ENCODE measurements around the gene RELN.

Gene RELN

DNA sequence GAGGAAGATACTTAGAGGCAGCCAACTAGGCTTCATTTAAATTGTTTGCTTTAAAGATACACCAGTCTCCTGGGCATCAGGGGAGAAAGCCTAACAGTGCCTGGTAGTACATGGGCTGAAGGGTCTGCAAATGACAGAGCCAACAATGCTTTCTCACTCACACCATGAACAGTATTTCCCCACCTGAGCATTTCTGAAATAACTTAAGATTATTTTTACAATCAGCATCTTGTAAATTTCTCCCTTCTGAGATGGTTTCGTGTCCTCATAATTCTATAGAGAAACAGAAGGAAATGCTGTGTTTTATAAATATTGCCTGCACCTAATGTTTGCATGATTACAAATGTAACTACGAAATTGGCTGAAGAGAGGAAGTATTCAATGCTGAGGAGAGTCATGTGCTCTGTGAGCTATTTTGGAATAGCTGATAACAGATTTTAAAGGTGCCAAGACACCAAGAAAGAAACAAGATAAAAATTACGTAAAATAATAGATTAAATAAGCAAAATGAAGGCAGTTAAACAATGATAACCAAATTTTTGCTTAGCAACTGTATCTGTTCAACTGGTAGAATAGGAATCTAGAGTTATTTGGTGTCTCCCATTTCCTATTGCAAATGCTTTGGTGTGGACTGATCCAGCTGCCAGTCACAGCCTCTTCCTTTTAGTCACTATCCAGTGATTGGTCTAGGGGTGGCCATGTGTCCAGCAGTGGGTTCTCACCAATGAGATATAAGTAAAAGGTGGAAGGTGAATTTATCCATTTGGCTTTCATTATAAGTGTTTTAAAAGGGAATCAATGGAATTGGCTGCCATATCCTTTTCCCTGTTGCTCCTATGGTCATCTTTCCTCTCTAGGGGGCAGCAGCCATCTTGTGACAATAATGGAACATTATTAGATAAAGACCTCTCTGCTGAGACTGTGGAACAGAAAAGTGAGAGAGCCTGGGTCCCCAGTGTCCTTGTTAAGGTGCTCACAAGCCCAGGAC lies 375.5 kb downstream of the RELN start:
- no peak for DNase-seq

DNA sequence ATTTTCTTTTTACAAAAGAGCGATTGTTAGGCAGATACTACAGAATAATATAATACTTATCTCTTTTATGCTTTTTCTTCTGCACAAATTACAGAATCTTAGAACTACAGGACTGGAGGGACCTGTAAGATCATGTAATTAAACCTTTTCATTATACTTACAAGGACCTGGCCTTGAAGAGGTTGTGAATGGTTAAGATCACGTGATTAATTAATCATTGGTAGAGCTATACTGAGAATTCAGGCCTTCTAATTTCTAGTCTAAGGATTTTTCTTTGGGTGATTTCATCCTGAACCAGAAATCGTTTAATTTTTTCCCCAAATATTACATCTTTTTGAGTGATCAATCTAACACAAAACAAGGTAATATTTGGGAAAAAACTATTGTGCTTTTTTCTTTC lies 379.7 kb downstream of the RELN start:
- no peak for DNase-seq

GRCh38 chr7:103605640-103606039 lies 383.8 kb downstream of the RELN start:
- DNase-seq, result no peak

DNA sequence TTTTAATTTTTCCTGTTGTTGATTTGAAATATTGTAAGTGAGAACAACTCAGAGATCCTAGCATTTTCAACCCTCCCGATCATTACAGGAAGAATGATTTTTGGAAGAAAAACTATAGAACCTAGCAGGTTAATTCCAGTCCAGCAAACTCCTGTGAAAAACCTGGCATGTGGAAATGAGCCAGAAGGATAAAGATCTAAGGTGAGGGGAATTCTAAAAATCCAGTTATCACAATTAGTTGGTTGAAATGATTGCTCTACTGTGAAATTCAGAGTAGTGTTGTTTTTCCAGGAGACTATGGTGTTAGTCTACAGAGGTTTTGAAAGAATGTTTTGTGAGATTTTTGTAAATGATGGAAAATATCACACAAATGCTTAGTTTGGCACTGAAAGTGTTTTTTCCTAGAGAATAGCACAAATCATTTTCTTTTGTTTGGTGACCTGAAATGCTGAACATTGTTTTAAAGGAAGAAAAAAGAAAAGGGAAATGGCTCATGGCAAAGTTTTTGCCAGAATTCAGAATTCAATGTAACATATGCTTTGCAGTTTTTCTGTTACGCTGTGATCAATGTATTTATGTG lies 391.0 kb downstream of the RELN start:
- no peak for DNase-seq

DNA sequence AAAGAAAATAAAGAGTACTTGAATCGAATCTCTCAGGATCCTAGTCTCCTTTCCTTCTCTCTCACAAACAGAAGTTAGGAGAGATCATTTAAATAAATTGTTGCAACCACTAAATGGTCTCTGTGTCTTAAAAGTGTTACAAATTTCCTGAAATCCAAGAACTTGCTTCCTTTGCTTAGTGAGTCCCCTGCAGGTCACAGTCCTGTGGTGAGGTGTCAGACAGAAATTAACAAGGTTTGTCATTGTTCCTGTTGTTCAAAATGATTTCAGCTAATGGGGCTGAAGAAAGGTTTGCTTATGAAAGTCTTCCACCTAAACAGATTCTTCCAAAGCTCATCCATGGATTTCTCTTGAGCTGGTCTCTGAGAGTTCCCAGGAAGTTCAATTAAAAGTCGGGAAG lies 391.9 kb downstream of the RELN start:
- no peak for DNase-seq

GRCh38 chr7:103594186-103594585 lies 395.3 kb downstream of the RELN start:
- DNase-seq, result no peak

DNA sequence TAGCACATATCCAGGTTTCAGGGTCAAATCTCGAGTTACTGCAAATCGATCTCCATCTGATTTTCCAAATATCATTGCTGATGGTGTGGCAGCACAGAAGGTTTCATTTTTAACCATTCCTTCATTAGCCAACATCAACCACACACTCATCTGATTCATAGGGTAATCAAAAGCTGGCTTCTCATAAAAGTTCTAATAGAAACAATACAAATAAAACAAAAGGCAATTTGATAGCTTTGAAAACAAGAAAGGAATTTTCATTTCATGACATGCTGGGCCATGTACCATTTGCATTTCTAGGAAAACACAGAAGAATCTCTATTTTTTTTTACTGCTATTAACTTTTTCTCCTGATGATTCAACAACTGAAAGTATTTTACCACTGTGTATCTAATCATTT lies 395.8 kb downstream of the RELN start:
- DNase-seq, result no peak

GRCh38 chr7:103592844-103593243 lies 396.6 kb downstream of the RELN start:
- no peak for DNase-seq

- no peak for DNase-seq
These were observed 397.3 kb downstream of the RELN start for GRCh38 chr7:103592187-103592586.

DNA sequence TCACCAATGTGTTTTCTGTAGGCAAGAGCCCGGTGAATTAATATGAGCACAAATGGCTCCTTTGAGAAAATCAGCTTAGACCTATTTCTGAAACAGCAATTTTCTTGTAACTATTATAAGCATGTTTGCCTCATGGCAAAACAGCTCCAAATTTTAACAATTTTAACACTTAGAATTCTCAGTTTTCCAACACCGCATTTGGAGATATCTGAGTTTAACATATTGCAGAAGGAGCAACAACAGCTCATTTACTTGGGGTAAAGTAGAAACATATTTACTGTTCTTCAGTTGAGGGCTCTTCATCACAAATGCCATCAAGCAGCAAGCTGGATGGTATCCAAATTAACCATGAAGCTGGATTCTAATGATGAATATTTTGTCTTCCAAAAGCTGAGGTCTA lies 409.4 kb downstream of the RELN start:
- DNase-seq, result no peak

GRCh38 chr7:103577059-103577458 lies 412.4 kb downstream of the RELN start:
- DNase-seq, result no peak

DNA sequence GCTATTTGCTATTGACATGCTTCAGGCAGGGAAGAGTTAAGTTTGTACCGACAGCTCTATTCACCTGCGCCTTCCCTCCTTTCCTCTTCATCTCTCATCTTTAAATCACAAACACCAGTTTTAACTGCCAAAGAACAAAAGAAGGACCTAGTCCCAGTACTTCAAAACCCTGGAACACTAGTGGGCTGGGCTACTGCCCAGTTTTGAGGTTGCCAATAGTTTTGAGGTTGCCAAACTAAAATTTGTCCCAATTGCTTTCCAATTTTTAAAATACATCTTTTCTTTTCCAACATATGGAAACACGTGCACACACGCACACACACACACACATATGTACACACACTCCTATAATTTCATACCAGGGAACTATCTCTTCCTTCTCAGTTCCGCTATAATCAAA lies 412.8 kb downstream of the RELN start:
- DNase-seq, result no peak

- DNase-seq, result no peak
These were observed 414.9 kb downstream of the RELN start for GRCh38 chr7:103574576-103574975.

DNA sequence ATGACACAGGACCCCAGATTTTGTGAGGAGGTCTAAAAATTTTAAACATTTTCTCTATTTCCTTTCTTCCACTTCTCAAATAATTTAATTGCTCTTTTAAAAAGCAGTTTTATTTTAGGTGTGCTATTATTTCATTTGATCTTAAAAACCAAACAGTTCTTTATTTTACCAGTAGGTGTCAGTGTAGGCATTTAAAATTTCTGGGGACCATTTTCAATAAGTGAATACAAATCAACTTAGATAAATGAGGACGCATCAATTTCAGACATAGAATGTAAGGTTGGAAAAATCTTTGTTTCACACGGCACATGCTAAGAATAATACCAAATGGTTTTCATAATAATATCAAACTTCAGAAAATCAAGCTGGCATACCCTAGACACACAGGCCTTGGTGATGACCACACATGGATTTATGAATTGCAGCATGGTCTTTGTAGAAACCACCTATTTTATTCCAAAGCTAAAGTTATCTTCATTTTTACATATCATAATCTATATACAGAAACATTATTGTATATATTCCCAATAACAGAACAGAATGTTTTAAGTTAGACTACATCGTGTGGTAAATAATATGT lies 415.9 kb downstream of the RELN start:
- DNase-seq, result peak in 1 of 2 donors; percentile 36

- DNase-seq, result no peak
These were observed 417.9 kb downstream of the RELN start for GRCh38 chr7:103571586-103571985.

DNA sequence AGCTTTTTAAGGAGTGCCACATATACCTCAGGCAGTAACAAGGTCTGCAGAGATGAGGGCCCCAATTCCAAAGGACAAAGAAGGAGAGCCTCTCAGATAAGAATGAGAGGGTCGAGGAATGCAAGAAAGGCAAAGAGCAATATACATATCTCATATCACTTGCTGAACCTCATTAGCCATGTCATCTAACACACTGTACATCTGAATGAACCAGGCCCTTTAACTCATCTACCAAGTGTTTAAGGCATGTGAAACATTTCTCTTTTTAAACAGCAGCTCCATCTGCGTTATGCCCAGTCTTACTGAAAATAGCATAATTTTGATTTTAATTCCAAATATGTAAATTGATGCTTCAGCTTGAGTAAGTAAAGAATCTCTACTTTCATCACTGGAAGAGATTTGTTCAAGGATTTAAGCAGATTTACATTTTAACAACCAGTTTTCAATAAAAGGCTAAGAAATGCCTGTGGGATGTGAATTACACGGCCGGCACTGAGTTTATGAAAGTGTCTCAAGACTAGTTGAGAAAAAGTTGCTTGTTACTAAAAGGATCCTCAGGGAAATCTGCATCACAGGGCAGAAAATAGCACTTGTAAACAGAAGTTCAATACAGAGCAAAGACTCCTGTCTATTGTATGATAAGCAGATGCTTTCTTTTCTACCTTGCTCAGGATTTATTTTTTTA lies 419.7 kb downstream of the RELN start:
- no peak for DNase-seq

DNA sequence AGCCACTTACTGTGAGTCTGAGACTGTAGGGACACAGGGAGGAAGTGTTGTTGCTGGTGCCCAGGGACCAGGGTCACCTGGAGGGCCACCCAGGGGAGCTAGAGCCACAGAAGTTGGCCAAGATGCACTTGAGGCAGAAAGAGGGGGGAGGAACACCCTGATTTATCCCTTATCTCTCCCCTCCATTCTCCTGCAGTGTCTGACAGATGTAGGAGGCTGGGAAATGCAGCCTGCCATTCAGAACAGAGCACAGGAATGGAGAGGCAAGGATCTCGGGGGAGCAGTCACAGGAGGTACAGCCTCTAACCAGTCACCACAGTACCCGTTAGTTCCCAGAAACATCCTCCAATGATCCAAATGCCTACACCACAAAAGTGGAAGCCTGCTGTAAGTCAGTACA lies 425.0 kb downstream of the RELN start:
- no peak for DNase-seq

DNA sequence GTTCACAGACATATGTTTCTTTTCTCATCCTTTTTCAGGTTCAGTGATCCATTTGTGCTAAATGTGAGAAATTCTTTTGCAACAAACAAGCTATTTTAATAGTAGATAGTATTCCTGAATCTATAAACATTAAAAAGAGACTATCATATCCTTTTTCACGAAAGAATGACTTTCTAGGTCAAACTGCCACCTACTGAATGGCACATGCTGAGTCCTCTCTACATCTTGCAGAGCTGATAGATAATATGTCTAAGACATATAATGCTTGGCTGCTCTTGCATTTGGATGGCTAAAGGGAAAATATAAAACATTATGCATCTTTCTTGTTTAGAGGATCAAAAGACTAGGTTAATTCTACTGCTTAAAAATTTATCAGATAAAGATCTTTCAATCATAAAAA lies 429.3 kb downstream of the RELN start:
- DNase-seq, result no peak

DNA sequence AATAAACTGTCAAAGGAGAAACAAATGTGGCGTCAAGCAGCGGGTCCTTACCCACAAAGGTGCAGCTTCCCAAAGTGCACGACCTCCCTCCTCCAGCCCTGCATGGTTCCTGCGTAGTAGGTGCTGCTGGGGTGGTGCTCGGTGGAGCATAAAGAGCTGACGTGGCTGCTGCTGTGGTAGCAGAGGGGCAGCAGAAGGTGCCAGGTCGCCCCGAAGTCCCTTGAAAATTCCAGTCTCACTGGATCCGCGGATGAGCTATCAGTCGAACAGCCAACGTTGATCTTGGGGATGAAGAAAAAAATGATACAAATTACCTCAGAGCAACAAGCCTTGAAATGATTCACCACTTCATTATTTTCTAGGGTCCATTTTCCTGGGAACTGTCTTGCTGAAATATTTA lies 438.4 kb downstream of the RELN start:
- DNase-seq, result no peak

DNA sequence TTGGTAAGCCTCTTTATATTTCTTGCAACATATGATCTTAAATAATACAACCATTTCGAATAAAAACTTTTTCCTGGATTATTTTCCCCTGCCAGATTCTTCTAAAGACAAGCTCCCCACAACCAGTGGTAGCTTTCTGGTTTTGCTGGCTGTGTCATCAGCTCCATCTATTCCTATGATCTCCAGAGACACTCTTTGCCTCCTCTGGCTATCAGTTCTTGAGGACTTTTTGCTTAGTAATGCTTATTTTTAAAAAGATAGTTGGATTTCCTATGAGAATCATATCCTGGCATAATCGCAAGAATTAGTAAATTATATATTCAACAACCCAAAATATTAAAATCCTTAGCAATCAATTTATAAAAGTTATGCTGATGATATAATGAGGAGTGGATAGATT lies 439.7 kb downstream of the RELN start:
- DNase-seq, result no peak

DNA sequence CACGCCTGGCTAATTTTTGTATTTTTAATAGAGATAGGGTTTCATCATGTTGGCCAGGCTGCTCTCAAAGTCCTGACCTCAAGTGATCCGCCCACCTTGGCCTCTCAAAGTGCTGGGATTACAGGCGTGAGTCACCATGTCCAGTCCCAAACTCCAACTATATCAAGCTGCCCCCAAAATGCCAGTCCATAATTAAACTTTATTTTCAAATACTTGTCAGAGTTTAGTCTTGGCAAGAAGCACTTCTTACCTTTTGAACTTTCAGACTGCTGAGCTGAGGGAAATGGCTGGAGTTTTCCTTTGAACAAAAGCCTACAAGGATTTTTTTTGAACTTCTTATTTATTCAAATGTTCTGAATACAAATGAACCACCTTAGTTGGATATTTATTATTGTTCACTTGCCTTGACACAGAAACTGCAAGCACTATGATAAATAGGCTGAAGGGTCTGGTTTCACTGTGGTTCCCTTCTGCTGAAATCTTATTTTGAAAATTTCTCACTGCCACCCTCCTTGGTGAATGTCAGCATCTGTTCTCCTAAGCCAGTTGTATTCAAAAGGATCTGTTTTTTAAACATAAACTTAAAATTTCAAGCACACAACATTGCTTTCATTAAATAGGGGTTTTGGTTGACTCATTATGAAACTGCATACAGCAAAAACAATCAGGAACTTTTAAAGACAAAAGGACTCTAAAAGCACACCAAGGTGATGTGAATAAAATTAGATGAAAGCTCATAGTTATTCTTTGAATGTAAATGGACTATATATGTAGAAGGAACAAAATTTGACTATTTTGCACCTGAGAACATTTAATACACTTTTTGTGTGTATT lies 441.8 kb downstream of the RELN start:
- DNase-seq, result no peak

DNA sequence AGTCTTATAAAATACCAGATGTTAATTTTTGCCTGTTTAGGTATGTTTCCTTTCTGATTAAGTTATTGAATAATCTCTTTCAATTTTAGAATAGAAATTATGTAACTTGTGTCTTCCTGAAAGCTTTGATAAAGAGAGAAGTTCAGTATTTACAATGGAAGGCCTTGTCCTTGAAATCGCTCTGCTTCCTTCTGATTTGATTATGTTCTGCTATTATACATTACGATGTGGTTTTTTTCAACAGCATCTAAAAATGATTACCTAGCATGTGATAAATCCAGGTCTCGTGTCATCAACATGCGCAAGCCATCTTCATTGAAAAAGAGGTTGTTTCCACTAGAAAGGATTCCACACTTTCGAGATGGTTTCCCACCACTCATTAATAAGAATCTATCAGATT lies 447.0 kb downstream of the RELN start:
- DNase-seq, result no peak

DNA sequence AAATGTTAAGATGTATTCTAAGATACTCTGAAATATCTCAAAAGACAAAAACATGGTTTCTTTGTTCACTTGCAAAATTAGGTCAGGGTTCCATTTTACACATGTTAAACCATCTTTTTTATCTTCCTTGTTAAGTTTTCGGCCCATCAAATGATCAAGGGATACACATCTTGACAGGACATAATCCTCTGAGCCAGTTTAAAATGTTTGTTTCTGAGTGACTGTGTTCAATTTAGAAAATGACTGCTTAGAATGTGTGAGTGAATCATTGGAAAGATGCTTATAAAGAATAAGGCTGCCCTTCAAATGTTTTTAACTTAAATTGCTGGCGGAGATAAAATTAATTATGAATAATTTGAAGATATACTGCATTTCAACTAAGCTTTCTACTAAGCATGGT lies 447.5 kb downstream of the RELN start:
- no peak for DNase-seq
